Measurements from ENCODE around the gene PACRG.

GRCh38 chr6:163254341-163254835, 526.6 kb downstream of the PACRG start:
- TF ChIP-seq, protein P1, sequence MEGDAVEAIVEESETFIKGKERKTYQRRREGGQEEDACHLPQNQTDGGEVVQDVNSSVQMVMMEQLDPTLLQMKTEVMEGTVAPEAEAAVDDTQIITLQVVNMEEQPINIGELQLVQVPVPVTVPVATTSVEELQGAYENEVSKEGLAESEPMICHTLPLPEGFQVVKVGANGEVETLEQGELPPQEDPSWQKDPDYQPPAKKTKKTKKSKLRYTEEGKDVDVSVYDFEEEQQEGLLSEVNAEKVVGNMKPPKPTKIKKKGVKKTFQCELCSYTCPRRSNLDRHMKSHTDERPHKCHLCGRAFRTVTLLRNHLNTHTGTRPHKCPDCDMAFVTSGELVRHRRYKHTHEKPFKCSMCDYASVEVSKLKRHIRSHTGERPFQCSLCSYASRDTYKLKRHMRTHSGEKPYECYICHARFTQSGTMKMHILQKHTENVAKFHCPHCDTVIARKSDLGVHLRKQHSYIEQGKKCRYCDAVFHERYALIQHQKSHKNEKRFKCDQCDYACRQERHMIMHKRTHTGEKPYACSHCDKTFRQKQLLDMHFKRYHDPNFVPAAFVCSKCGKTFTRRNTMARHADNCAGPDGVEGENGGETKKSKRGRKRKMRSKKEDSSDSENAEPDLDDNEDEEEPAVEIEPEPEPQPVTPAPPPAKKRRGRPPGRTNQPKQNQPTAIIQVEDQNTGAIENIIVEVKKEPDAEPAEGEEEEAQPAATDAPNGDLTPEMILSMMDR (IDR thresholded peaks at IDR 0.05) = no peak
- no peak for TF ChIP-seq POLR2A (IDR thresholded peaks at IDR 0.05)
